SK-N-MC (cell line): ENCODE measurements around the gene TUBD1.
"Not testable (repeated sequence)": the region's sequence is repeated elsewhere in the genome, so short reads cannot be mapped to it uniquely, and the experiment has no call there.

Experiments
- EZH2 ChIP-seq: fragments of 200-600 bp; sonication (generic); IDR thresholded peaks from one replicate; pipeline ENCODE4 v1.6.1; 2017; ENCODE audit warnings: antibody characterized with exemption
- POLR2AphosphoS5 ChIP-seq: IDR thresholded peaks from 2 replicates; pipeline ENCODE4 v1.6.1; 2012; ENCODE audit warnings: mild to moderate bottlenecking, low read depth, low read length, borderline replicate concordance

- not testable (repeated sequence) for TF ChIP-seq EZH2, POLR2AphosphoS5
These were observed 42.4 kb downstream of the TUBD1 start for GRCh38 chr17:59850311-59850710.
